ENCODE measurements around the gene AAR2. TPM values are rescaled to one million over a fixed set of nuclear protein-coding genes. Genes with fewer than 3 reads are reported as not detected.

Gene AAR2
- total RNA-seq, 1 donor from 2014 or later, result 18.7 TPM

Other genes starting within 250 kb of the AAR2 start
- gene EPB41L1, start 81.7 kb upstream of the AAR2 start, total RNA-seq, result 94.7 TPM
- 32.0 TPM for gene DLGAP4, start 69.9 kb downstream of the AAR2 start, total RNA-seq

Measured in temporal lobe (tissue), 1 donor.